H9 (cell line): ENCODE measurements around the gene AFAP1. TPM values are rescaled to one million over a fixed set of nuclear protein-coding genes. Genes with fewer than 3 reads are reported as not detected.

Experiments used
- DNase-seq: peaks from one replicate; pipeline ENCODE4 v3.0.0-alpha.2; 2017
- H2AFZ ChIP-seq: one replicate; pipeline ENCODE4 v1.6.1; 2013; ENCODE audit warnings: mild to moderate bottlenecking, low read length, control low read depth, moderate library complexity
- H2AK5ac ChIP-seq: 2 replicates; pipeline ENCODE4 v1.6.1; 2013; ENCODE audit warnings: low read length, control low read depth, mixed read lengths; ENCODE audit not compliant: insufficient read length
- H2BK120ac ChIP-seq: one replicate; pipeline ENCODE4 v1.6.1; 2013; ENCODE audit warnings: low read depth, mild to moderate bottlenecking, low read length, control low read depth, inconsistent platforms; ENCODE audit not compliant: poor library complexity, severe bottlenecking
- H2BK12ac ChIP-seq: 2 replicates; pipeline ENCODE4 v1.6.1; 2013; ENCODE audit warnings: low read length, control low read depth, mixed read lengths, low read depth; ENCODE audit not compliant: insufficient read length
- H2BK15ac ChIP-seq: 2 replicates; pipeline ENCODE4 v1.6.1; 2013; ENCODE audit warnings: low read depth, low read length, control low read depth
- H2BK20ac ChIP-seq: one replicate; pipeline ENCODE4 v1.6.1; 2013; ENCODE audit warnings: low read depth, mild to moderate bottlenecking, low read length, control low read depth, inconsistent platforms; ENCODE audit not compliant: poor library complexity, severe bottlenecking
- H2BK5ac ChIP-seq: 2 replicates; pipeline ENCODE4 v1.6.1; 2013; ENCODE audit warnings: low read length, control low read depth, mixed read lengths; ENCODE audit not compliant: insufficient read length
- H3K14ac ChIP-seq: 2 replicates; pipeline ENCODE4 v1.6.1; 2013; ENCODE audit warnings: low read length, control low read depth; ENCODE audit not compliant: insufficient read depth
- H3K18ac ChIP-seq: 2 replicates; pipeline ENCODE4 v1.6.1; 2013; ENCODE audit warnings: low read depth, mild to moderate bottlenecking, mixed read lengths, low read length, control low read depth; ENCODE audit not compliant: insufficient read length
- H3K23ac ChIP-seq: 2 replicates; pipeline ENCODE4 v1.6.1; 2013; ENCODE audit warnings: low read length, control low read depth, mixed read lengths, low read depth; ENCODE audit not compliant: insufficient read length
- H3K23me2 ChIP-seq: 2 replicates; pipeline ENCODE4 v1.6.1; 2013; ENCODE audit warnings: low read depth, mild to moderate bottlenecking, mixed read lengths, low read length, control low read depth; ENCODE audit not compliant: insufficient read length, poor library complexity, severe bottlenecking
- H3K27ac ChIP-seq: 2 replicates; pipeline ENCODE4 v1.5.1; 2013; ENCODE audit warnings: low read length, control low read depth, mixed read lengths, low read depth; ENCODE audit not compliant: insufficient read length
- H3K27me3 ChIP-seq: 2 replicates; pipeline ENCODE4 v1.6.1; 2013; ENCODE audit warnings: low read length, control low read depth, inconsistent platforms; ENCODE audit not compliant: insufficient read depth
- H3K4ac ChIP-seq: 2 replicates; pipeline ENCODE4 v1.6.1; 2013; ENCODE audit warnings: low read depth, mild to moderate bottlenecking, control low read depth, inconsistent platforms, low read length, moderate library complexity
- H3K4me1 ChIP-seq: 2 replicates; pipeline ENCODE4 v1.6.1; 2013; ENCODE audit warnings: low read length, control low read depth, inconsistent platforms; ENCODE audit not compliant: insufficient read depth
- H3K4me2 ChIP-seq: 2 replicates; pipeline ENCODE4 v1.6.1; 2013; ENCODE audit warnings: low read length, control low read depth, mixed read lengths; ENCODE audit not compliant: insufficient read length, insufficient read depth
- H3K56ac ChIP-seq: 2 replicates; pipeline ENCODE4 v1.6.1; 2013; ENCODE audit warnings: low read depth, mild to moderate bottlenecking, mixed read lengths, low read length, control low read depth; ENCODE audit not compliant: insufficient read length
- H3K79me1 ChIP-seq: 2 replicates; pipeline ENCODE4 v1.6.1; 2013; ENCODE audit warnings: low read depth, mild to moderate bottlenecking, moderate library complexity, low read length, control low read depth, inconsistent platforms; ENCODE audit not compliant: insufficient read depth, poor library complexity, severe bottlenecking
- H3K79me2 ChIP-seq: 2 replicates; pipeline ENCODE4 v1.6.1; 2013; ENCODE audit warnings: low read length, control low read depth, inconsistent platforms; ENCODE audit not compliant: insufficient read depth
- H3K9ac ChIP-seq: 2 replicates; pipeline ENCODE4 v1.6.1; 2013; ENCODE audit warnings: low read length, control low read depth, mixed read lengths; ENCODE audit not compliant: insufficient read length; ENCODE audit errors: extremely low read depth
- H3K9me3 ChIP-seq: one replicate; pipeline ENCODE4 v1.6.1; 2013; ENCODE audit warnings: low read depth, low read length, inconsistent platforms; ENCODE audit not compliant: control insufficient read depth
- H3T11ph ChIP-seq: one replicate; pipeline ENCODE4 v1.6.1; 2013; ENCODE audit warnings: mild to moderate bottlenecking, low read length, control low read depth, inconsistent platforms
- H4K20me1 ChIP-seq: one replicate; pipeline ENCODE4 v1.6.1; 2013; ENCODE audit not compliant: control insufficient read depth, insufficient read length, insufficient read depth
- H4K5ac ChIP-seq: 2 replicates; pipeline ENCODE4 v1.6.1; 2013; ENCODE audit warnings: low read depth, mild to moderate bottlenecking, mixed read lengths, low read length, control low read depth; ENCODE audit not compliant: insufficient read length
- H4K8ac ChIP-seq: replicated peaks from 2 replicates; pipeline ENCODE4 v1.6.1; 2013; ENCODE audit warnings: low read length, control low read depth, mixed read lengths, low read depth; ENCODE audit not compliant: insufficient read length
- H4K91ac ChIP-seq: 2 replicates; pipeline ENCODE4 v1.6.1; 2013; ENCODE audit warnings: low read depth, mild to moderate bottlenecking, moderate library complexity, mixed read lengths, low read length, control low read depth; ENCODE audit not compliant: insufficient read length
- H3K27ac Mint-ChIP-seq, 3 experiments: 2 replicates in 2 of 3; 3 replicates in 1 of 3; pipeline ENCODE4 v1.8.0; 2020 to 2021; ENCODE audit warnings: mixed read lengths in 3 of 3, mild to moderate bottlenecking in 1 of 3, moderate library complexity in 1 of 3
- H3K27me3 Mint-ChIP-seq: 2 replicates; pipeline ENCODE4 v1.8.0; 2021; ENCODE audit warnings: low read depth, mild to moderate bottlenecking, moderate library complexity, mixed read lengths
- H3K36me3 Mint-ChIP-seq, 3 experiments: 2 replicates in 2 of 3; 3 replicates in 1 of 3; pipeline ENCODE4 v1.8.0; 2020 to 2021; ENCODE audit warnings: low read depth in 3 of 3, mixed read lengths in 3 of 3; ENCODE audit not compliant: insufficient read depth in 1 of 3
- H3K4me1 Mint-ChIP-seq, 2 experiments: 2 replicates each; pipeline ENCODE4 v1.8.0; 2020; ENCODE audit warnings: mixed read lengths in 2 of 2
- H3K4me3 Mint-ChIP-seq, 2 experiments: 2 replicates in 1 of 2; 3 replicates in 1 of 2; pipeline ENCODE4 v1.8.0; 2020 to 2021; ENCODE audit warnings: mild to moderate bottlenecking in 2 of 2, mixed read lengths in 2 of 2, moderate library complexity in 1 of 2
- H3K9me3 Mint-ChIP-seq, 2 experiments: 2 replicates in 1 of 2; 3 replicates in 1 of 2; pipeline ENCODE4 v1.8.0; 2020; ENCODE audit warnings: mild to moderate bottlenecking in 2 of 2, mixed read lengths in 2 of 2, moderate library complexity in 1 of 2
- WGBS: extraction: QIAGEN DNeasy Blood & Tissue Kit; methylation state at CpG from one replicate; pipeline ENCODE4 v1.1.7; 2013; ENCODE audit warnings: missing lambda C conversion rate, low lambda C conversion rate, mixed read lengths; ENCODE audit not compliant: insufficient read length; ENCODE audit errors: extremely low coverage; 5-methylcytosine and 5-hydroxymethylcytosine counted together
- total RNA-seq: library from RNA; stranded (reverse); gene quantifications from 2 replicates; pipeline ENCODE4 v1.2.1, GENCODE V29; 2021
- TF ChIP-seq, protein P1 (sequence below): fragments of 200-600 bp; sonication (generic); conservative IDR thresholded peaks from 3 replicates; pipeline ENCODE4 v1.8.0; 2021; ENCODE audit warnings: antibody characterized with exemption, mild to moderate bottlenecking

The AFAP1 gene
- total RNA-seq, 1 experiment from 2014 or later: 6.5 TPM

DNA sequence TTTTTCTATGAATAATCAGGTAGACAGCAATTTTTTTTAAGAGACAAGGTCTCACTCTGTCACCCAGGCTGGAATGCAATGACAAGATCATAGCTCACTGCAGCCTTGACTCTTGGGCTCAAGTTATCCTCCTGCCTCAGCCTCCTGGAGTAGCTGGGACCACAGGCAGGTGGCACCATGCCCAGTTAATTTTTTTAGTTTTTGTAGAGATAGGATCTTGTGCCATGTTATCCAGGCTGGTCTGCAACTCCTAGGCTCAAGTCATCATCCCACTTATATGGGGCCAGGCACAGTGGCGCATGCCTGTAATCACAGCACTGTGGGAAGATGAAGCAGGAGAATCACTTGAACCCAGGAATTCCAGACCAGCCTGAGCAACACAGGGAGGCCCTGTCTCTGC is 26.8 kb downstream of the AFAP1 start:
- H3K4me3 Mint-ChIP-seq: no peak overlapping the region
- Histone ChIP-seq H2BK12ac (no peak overlapping the region), H2BK120ac (no peak overlapping the region), H3K23me2 (no peaks in the 10 kb centered on the region), H3K9me3 (no peaks in the 10 kb centered on the region), H3K79me1 (no peaks in the 10 kb centered on the region), H4K20me1 (no peaks in the 10 kb centered on the region), H3K56ac (no peak overlapping the region), H3K14ac (no peak overlapping the region), H2BK5ac (no peak overlapping the region), H2AFZ (no peak overlapping the region), H3K27me3 (no peaks in the 10 kb centered on the region), H4K8ac (no peak overlapping the region), H3K79me2 (peaks cover 11% of the 10 kb centered on the region; the same call in 1 of the 2 replicates), H3T11ph (no peak overlapping the region), H3K4me2 (no peak overlapping the region), H3K23ac (no peak overlapping the region), H3K4ac (no peak overlapping the region), H4K91ac (no peak overlapping the region), H3K27ac (no peak overlapping the region), H3K18ac (no peak overlapping the region), H2BK20ac (no peak overlapping the region), H2AK5ac (no peak overlapping the region), H3K4me1 (peaks cover 27% of the 10 kb centered on the region), H2BK15ac (no peak overlapping the region), H4K5ac (no peak overlapping the region), H3K9ac (no peak overlapping the region)
- DNase-seq: no peak
- H3K27ac Mint-ChIP-seq: no peak overlapping the region
- H3K4me1 Mint-ChIP-seq: peaks cover 63 to 67% of the 10 kb centered on the region in 2 experiments
- H3K36me3 Mint-ChIP-seq: peaks cover 0 to 5% (median 0%) of the 10 kb centered on the region in 3 experiments; a peak in 1 of 7 replicates
- WGBS: no CpG with 5 or more reads among the region's 1 CpG
- TF ChIP-seq, protein P1, sequence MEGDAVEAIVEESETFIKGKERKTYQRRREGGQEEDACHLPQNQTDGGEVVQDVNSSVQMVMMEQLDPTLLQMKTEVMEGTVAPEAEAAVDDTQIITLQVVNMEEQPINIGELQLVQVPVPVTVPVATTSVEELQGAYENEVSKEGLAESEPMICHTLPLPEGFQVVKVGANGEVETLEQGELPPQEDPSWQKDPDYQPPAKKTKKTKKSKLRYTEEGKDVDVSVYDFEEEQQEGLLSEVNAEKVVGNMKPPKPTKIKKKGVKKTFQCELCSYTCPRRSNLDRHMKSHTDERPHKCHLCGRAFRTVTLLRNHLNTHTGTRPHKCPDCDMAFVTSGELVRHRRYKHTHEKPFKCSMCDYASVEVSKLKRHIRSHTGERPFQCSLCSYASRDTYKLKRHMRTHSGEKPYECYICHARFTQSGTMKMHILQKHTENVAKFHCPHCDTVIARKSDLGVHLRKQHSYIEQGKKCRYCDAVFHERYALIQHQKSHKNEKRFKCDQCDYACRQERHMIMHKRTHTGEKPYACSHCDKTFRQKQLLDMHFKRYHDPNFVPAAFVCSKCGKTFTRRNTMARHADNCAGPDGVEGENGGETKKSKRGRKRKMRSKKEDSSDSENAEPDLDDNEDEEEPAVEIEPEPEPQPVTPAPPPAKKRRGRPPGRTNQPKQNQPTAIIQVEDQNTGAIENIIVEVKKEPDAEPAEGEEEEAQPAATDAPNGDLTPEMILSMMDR: no peak
- H3K9me3 Mint-ChIP-seq: no peaks in the 10 kb centered on the region
- no peaks in the 10 kb centered on the region; the same call in 1 of the 2 replicates for H3K27me3 Mint-ChIP-seq
